Urothelium cell line (cell line): Measurements from ENCODE around the gene PLGRKT.
"Not testable (repeated sequence)": the region's sequence is repeated elsewhere in the genome, so short reads cannot be mapped to it uniquely, and the experiment has no call there.

Experiments
- DNase-seq: peaks from one replicate; pipeline ENCODE4 v3.0.0; 2011; ENCODE audit warnings: low spot score, mixed read lengths
- FAIRE-seq: peaks from 2 replicates; lab custom pipeline; 2011; peaks lifted over from hg19 to GRCh38; lab: Jason Lieb, UNC

Gene PLGRKT

GRCh38 chr9:5388026-5388819 is 49.5 kb downstream of the PLGRKT start:
- FAIRE-seq (no peak), DNase-seq (peak; percentile 30)

GRCh38 chr9:5384436-5384835 is 53.3 kb downstream of the PLGRKT start:
- DNase-seq: no peak
- no peak for FAIRE-seq

DNA sequence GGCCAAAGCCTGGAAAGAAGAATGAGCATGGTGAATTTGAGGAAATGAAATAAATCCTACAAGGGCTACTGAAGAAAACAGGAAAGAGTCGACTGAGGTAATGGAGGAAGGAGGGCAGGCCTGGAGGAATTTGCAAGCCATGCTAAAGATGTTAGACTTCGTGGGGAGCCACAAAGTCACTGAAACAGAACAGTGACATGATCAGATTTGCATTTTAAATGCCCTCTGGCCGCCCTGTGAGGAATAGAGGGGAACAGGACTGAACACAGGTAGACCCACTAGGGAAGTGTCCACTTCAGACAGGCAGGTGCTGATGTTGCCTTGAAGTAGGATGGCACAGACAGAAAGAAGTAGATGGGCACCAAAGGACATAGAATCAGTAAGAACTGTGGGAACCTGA is 55.2 kb downstream of the PLGRKT start:
- DNase-seq (no peak), FAIRE-seq (no peak)

GRCh38 chr9:5375790-5376477 is 61.8 kb downstream of the PLGRKT start:
- FAIRE-seq (no peak), DNase-seq (no peak)

- FAIRE-seq: no peak
These were observed 62.6 kb downstream of the PLGRKT start for GRCh38 chr9:5375091-5375490.

GRCh38 chr9:5364294-5365024 is 73.3 kb downstream of the PLGRKT start:
- FAIRE-seq (no peak), DNase-seq (no peak)

More at GRCh38 chr9:5375091-5375490, 62.6 kb downstream of the PLGRKT start:
- DNase-seq: no peak

GRCh38 chr9:5361326-5362010 is 76.3 kb downstream of the PLGRKT start:
- FAIRE-seq (no peak), DNase-seq (no peak)

DNA sequence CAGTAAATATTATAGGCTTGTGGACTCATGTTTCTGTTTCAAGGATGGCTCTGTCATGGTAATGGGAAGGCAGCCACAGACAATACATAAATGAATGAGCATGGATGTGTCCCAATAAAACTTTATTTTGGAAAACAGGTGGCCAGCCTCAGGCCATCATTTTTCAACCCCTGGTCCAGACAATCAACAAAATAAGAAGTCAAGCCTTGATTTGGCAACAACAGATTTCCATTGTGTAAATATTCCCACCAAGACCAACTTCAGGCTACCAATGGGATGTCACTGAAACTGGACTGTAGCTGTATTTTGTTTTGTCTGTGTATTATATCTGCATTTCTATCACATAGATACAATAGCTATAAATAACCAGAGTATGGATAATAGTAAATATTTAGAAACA is 77.4 kb downstream of the PLGRKT start:
- no peak for DNase-seq
- no peak for FAIRE-seq

DNA sequence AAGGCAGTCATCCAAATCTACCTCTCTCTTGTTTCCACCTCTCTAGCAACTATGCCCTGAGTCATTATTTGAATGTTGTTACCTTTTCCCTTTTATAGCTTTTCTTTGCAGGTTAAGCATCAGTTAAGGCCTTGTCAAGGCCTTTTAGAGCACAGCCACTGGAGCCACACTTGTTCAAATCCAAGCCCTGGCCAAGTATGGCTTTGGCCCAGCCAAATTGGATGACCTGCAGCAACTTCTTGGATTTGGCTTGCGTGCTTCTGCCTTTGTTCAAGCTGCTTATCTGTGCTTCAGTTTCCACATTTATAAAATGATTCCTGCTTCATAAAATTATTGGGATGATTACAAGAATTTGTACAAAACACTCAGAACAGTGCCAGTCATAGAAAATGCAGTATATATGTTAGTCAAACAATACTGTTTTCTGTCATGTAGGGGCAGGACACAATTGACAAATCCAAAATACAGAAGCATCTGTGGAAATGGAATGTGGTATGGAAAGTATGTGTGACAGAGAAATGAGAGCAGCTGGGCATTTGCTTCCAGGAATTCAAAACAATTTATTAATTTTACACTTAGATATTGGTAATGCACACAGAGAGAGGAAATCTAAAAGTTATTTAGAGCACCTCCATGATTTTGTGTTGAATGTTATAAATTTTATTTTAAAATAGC is 80.2 kb downstream of the PLGRKT start:
- DNase-seq: no peak
- FAIRE-seq: no peak

GRCh38 chr9:5355817-5356216 is 81.9 kb downstream of the PLGRKT start:
- DNase-seq (no peak), FAIRE-seq (no peak)

DNA sequence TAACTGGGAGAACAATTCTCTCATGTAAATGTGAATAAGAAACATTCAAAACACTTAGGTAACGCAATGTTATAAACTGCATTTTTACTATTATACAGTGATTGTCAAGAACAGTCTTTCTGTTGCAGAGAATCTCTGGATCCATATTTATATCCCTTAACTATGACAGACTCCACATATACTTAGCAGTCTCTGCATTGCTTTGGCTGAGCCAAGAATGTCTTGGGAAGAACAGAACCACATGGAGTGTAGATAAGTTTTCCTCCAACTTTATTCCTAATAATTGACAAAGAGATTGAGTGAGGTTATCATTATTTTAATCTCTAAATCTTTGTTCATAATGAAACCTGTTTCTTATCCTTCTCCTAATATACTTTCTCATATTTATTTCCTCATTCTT is 82.5 kb downstream of the PLGRKT start:
- DNase-seq (no peak), FAIRE-seq (no peak)

- no peak for FAIRE-seq
These were observed 83.5 kb downstream of the PLGRKT start for GRCh38 chr9:5354184-5354583.

DNA sequence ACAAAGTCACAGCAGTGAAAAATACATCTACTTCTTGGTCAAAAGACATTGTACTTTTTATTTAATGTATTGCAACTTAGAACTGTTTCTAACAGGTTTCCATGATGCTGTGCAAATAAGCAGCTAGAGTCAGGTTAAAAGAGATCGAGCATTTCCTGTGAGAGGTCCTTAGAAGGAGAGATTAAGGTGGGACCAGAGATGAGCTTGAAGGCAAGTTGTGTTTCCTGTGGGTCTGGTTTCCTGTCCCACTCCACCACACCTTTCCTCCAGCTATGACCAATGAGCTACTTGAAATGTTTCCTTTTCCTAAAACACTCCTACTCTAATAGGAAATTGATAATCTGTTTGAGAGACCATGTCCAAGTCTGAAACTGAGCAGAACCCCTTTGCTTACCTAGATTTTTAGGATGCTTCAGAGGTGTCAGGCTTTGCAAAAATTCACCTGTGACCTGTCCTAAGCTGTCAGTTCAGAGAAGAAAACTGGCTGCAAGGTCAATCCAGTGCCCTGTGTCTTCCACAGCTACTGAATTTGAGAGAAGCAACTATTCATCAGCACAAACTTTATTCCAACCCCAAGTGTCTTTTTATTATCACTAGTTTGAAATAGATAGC is 85.0 kb downstream of the PLGRKT start:
- DNase-seq (no peak), FAIRE-seq (no peak)

More at GRCh38 chr9:5354184-5354583, 83.5 kb downstream of the PLGRKT start:
- no peak for DNase-seq

- peak; percentile 76 for FAIRE-seq
- not testable (repeated sequence) for DNase-seq
These were observed 98.4 kb downstream of the PLGRKT start, which contains the start of gene RLN1 for GRCh38 chr9:5338992-5339981. Gene RLN1 (minus strand): TSS chr9:5339876. CDS start chr9:5339746, 130 bp downstream.

DNA sequence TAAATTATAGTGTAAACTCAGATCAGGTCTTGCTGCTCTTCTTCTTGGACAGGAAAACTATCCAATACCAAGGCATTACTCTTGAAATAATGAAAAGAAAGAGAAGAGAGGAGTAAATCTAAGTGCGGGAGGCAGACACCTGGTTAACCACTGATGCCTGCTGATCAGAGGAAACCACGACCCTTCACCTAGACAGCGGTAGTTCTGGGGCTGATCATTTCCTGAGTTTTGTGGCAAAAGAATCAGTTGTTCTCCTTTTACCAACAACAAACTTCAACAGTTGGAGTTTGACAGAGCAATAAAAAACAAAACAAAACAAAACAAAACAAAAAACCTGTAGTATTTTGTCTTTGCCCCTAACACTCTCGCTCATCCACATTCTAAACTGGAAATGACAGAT is 101.0 kb downstream of the PLGRKT start:
- DNase-seq (no peak), FAIRE-seq (no peak)

DNA sequence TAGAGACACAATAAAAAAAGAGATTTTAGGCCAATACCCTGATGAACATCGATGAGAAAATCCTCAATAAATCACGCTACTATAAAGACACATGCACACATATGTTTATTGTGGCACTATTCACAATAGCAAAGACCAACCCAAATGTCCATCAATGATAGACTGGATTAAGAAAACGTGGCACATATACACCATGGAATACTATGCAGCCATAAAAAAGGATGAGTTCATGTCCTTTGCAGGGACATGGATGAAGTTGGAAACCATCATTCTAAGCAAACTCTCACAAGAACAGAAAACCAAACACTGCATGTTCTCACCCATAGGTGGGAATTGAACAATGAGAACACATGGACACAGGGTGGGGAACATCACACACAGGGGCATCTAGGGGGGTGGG is 106.4 kb downstream of the PLGRKT start:
- not testable (repeated sequence) for FAIRE-seq, DNase-seq

GRCh38 chr9:5326893-5327548 is 110.7 kb downstream of the PLGRKT start:
- DNase-seq (no peak), FAIRE-seq (no peak)

DNA sequence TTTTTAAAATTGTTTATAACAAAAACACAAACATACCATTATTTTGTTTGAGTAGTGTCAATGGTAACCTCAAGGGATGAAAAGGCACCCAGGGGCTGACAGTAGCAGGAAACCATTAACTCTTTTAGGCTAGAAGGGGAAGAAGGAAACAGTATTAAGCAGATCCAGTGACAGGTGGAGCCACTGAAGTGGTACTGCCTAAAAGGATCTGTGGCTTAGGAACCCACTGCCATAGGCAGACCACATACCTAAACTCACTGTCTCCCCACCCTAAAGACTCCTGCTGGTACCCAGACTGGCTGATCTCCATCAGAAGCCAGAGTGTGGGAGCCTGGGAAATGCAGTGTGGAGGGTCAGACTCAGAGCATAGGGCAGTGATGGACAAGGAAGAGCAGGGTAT is 111.5 kb downstream of the PLGRKT start:
- FAIRE-seq (no peak), DNase-seq (no peak)
